SK-N-SH (cell line): ENCODE measurements around the gene TMPRSS2. TPM values are rescaled to one million over a fixed set of nuclear protein-coding genes. Genes with fewer than 3 reads are reported as not detected.

ENCODE experiments used
- CTCF ChIA-PET: fragments of 300-600, 350-600 bp; formaldehyde crosslinking; extraction: SDS; loops from one replicate; lab custom pipeline; 2021; lab: Yijun Ruan, JAX
- POLR2A ChIA-PET: fragments of 350-600 bp; sonication (Branson Sonifier 250); formaldehyde crosslinking; extraction: SDS; loops from one replicate; lab custom pipeline; 2020; ENCODE audit warnings: antibody characterized with exemption, inconsistent platforms; lab: Yijun Ruan, JAX
- DNase-seq: peaks from one replicate; pipeline ENCODE4 v3.0.0; 2012
- H2AFZ ChIP-seq: fragments of 200-600 bp; sonication (generic); 2 replicates; pipeline ENCODE4 v1.8.1; 2016; ENCODE audit warnings: antibody characterized with exemption, mild to moderate bottlenecking, low read depth
- H3F3A ChIP-seq: fragments of 200-600 bp; sonication (generic); replicated peaks from 2 replicates; pipeline ENCODE3; 2016; ENCODE audit warnings: antibody characterized with exemption, mild to moderate bottlenecking; ENCODE audit not compliant: insufficient read depth
- H3K27ac ChIP-seq, 2 experiments: fragments of 200-500 bp in 1 of 2; fragments of 200-600 bp in 1 of 2; sonication (Bioruptor generic) in 1 of 2; sonication (generic), shearing (Covaris generic) in 1 of 2; 2 replicates each; pipeline versions ENCODE4 v1.5.1 to v1.6.1; 2014 to 2016; ENCODE audit warnings: low read depth in 2 of 2, inconsistent platforms in 1 of 2, low read length in 1 of 2, mild to moderate bottlenecking in 1 of 2, mixed read lengths in 1 of 2
- H3K27me3 ChIP-seq: fragments of 200-600 bp; sonication (generic), shearing (Covaris generic); 2 replicates; pipeline ENCODE4 v1.6.1; 2016; ENCODE audit warnings: mixed run types; ENCODE audit not compliant: insufficient read depth
- H3K36me3 ChIP-seq, 2 experiments: fragments of 200-500 bp in 1 of 2; fragments of 200-600 bp in 1 of 2; sonication (Bioruptor generic) in 1 of 2; sonication (generic) in 1 of 2; replicated peaks in 1 of 2; 2 replicates each; pipeline versions ENCODE3 to v1.5.1; 2014 to 2016; ENCODE audit warnings: low read length in 1 of 2, mild to moderate bottlenecking in 1 of 2; ENCODE audit not compliant: insufficient read depth in 2 of 2, control insufficient read depth in 1 of 2
- H3K4me1 ChIP-seq, 2 experiments: fragments of 200-500 bp in 1 of 2; fragments of 200-600 bp in 1 of 2; sonication (Bioruptor generic) in 1 of 2; sonication (generic), shearing (Covaris generic) in 1 of 2; 2 replicates each; pipeline versions ENCODE4 v1.5.1 to v1.6.1; 2014 to 2016; ENCODE audit warnings: low read depth in 1 of 2, low read length in 1 of 2, mixed run types in 1 of 2; ENCODE audit not compliant: insufficient read depth in 2 of 2, control insufficient read depth in 1 of 2
- H3K4me2 ChIP-seq: fragments of 200-600 bp; sonication (generic), shearing (Covaris generic); 2 replicates; pipeline ENCODE4 v1.6.1; 2017; ENCODE audit warnings: mixed run types
- H3K4me3 ChIP-seq, 2 experiments: fragments of 200-500 bp in 1 of 2; fragments of 200-600 bp in 1 of 2; sonication (Bioruptor generic) in 1 of 2; sonication (generic), shearing (Covaris generic) in 1 of 2; 2 replicates each; pipeline versions ENCODE4 v1.5.1 to v1.8.1; 2014 to 2016; ENCODE audit warnings: low read depth in 2 of 2, inconsistent platforms in 1 of 2, low read length in 1 of 2, mild to moderate bottlenecking in 1 of 2, mixed read lengths in 1 of 2, moderate library complexity in 1 of 2
- H3K79me2 ChIP-seq: fragments of 200-600 bp; sonication (generic); 2 replicates; pipeline ENCODE4 v1.8.1; 2017; ENCODE audit warnings: mild to moderate bottlenecking; ENCODE audit not compliant: insufficient read depth
- H3K9ac ChIP-seq: fragments of 200-600 bp; sonication (generic); 2 replicates; pipeline ENCODE4 v1.6.1; 2017; ENCODE audit warnings: mixed run types
- H3K9me2 ChIP-seq: fragments of 200-600 bp; sonication (generic); 2 replicates; pipeline ENCODE4 v1.6.1; 2017; ENCODE audit warnings: mixed run types
- H3K9me3 ChIP-seq: fragments of 200-600 bp; sonication (generic); 2 replicates; pipeline ENCODE4 v1.6.1; 2017; ENCODE audit warnings: mixed run types, mild to moderate bottlenecking, moderate library complexity
- H4K20me1 ChIP-seq: fragments of 200-600 bp; sonication (generic); 2 replicates; pipeline ENCODE4 v1.6.1; 2017; ENCODE audit warnings: mild to moderate bottlenecking, mixed run types; ENCODE audit not compliant: insufficient read depth
- CHD2 ChIP-seq: fragments of 150-350 bp; IDR thresholded peaks from 2 replicates; pipeline ENCODE4 v1.6.1; 2018; ENCODE audit warnings: low read length; ENCODE audit not compliant: partially characterized antibody
- CTCF ChIP-seq: fragments of 200-600 bp; sonication (generic); IDR thresholded peaks from 2 replicates; pipeline ENCODE4 v1.6.1; 2017; ENCODE audit warnings: antibody characterized with exemption, mild to moderate bottlenecking, moderate library complexity
- EP300 ChIP-seq, 2 experiments: IDR thresholded peaks; 2 replicates each; pipeline versions ENCODE4 v1.4.0 to v1.6.1; 2012; ENCODE audit warnings: borderline replicate concordance in 1 of 2, low read depth in 1 of 2, low read length in 1 of 2
- EZH2phosphoT487 ChIP-seq: fragments of 200-600 bp; sonication (generic); IDR thresholded peaks from 2 replicates; pipeline ENCODE4 v1.6.1; 2017; ENCODE audit warnings: low read depth, mixed run types, mild to moderate bottlenecking, antibody characterized with exemption, moderate library complexity, borderline replicate concordance
- FOSL2 ChIP-seq: IDR thresholded peaks from 2 replicates; pipeline ENCODE4 v1.4.0; 2012; ENCODE audit warnings: low read depth, mild to moderate bottlenecking, moderate library complexity, borderline replicate concordance
- FOXM1 ChIP-seq: IDR thresholded peaks from 2 replicates; pipeline ENCODE4 v1.4.0; 2012; ENCODE audit warnings: low read depth, mild to moderate bottlenecking
- GATA2 ChIP-seq: sonication (generic); formaldehyde crosslinking; IDR thresholded peaks from 2 replicates; pipeline ENCODE4 v1.5.0; 2020; ENCODE audit warnings: mild to moderate bottlenecking, missing genetic modification reagents
- IRF3 ChIP-seq: fragments of 150-350 bp; IDR thresholded peaks from 2 replicates; pipeline ENCODE4 v1.6.1; 2016; ENCODE audit warnings: mild to moderate bottlenecking, low read depth, low read length
- JUND ChIP-seq: IDR thresholded peaks from 2 replicates; pipeline ENCODE4 v1.4.0; 2012
- MEF2A ChIP-seq: IDR thresholded peaks from 2 replicates; pipeline ENCODE4 v1.4.0; 2012; ENCODE audit warnings: low read depth, borderline replicate concordance
- MXI1 ChIP-seq: IDR thresholded peaks from 2 replicates; pipeline ENCODE4 v1.6.1; 2012; ENCODE audit warnings: mild to moderate bottlenecking, low read depth, low read length, improper control_type of control experiment
- NFIC ChIP-seq: IDR thresholded peaks from 2 replicates; pipeline ENCODE4 v1.4.0; 2012; ENCODE audit warnings: borderline replicate concordance
- PBX3 ChIP-seq: IDR thresholded peaks from 2 replicates; pipeline ENCODE4; 2012
- POLR2AphosphoS5 ChIP-seq: IDR thresholded peaks from 2 replicates; pipeline ENCODE4 v1.6.1; 2012; ENCODE audit warnings: low read depth, low read length
- RAD21 ChIP-seq: IDR thresholded peaks from 2 replicates; pipeline ENCODE4 v1.6.1; 2012; ENCODE audit warnings: mild to moderate bottlenecking, low read length
- RFX5 ChIP-seq: IDR thresholded peaks from 2 replicates; pipeline ENCODE4 v1.6.1; 2012; ENCODE audit warnings: mild to moderate bottlenecking, improper control_type of control experiment, low read length
- TAF1 ChIP-seq: IDR thresholded peaks from 2 replicates; pipeline ENCODE4 v1.6.1; 2012; ENCODE audit warnings: low read depth, mild to moderate bottlenecking, low read length, moderate library complexity, borderline replicate concordance
- TCF12 ChIP-seq: IDR thresholded peaks from 2 replicates; pipeline ENCODE4 v1.4.0; 2012
- TEAD4 ChIP-seq: IDR thresholded peaks from 2 replicates; pipeline ENCODE4 v1.4.0; 2012; ENCODE audit warnings: mild to moderate bottlenecking, borderline replicate concordance; ENCODE audit not compliant: insufficient read depth
- USF1 ChIP-seq: IDR thresholded peaks from 2 replicates; pipeline ENCODE4 v1.4.0; 2012; ENCODE audit warnings: low read depth, borderline replicate concordance
- USF2 ChIP-seq: fragments of 150-350 bp; IDR thresholded peaks from 2 replicates; pipeline ENCODE4 v1.6.1; 2017; ENCODE audit warnings: antibody characterized with exemption, low read length, low read depth, borderline replicate concordance
- YY1 ChIP-seq: IDR thresholded peaks from 2 replicates; pipeline ENCODE4 v1.4.0; 2012; ENCODE audit warnings: low read depth, mild to moderate bottlenecking
- ZBTB33 ChIP-seq: IDR thresholded peaks from 2 replicates; pipeline ENCODE4 v1.4.0; 2012; ENCODE audit warnings: low read depth, borderline replicate concordance
- WGBS: methylation state at CpG from one replicate; pipeline ENCODE4 v1.1.6; 2017; ENCODE audit warnings: low lambda C conversion rate; 5-methylcytosine and 5-hydroxymethylcytosine counted together
- polyA plus RNA-seq, 3 experiments: library from polyadenylated mRNA; depleted of rRNA; stranded (reverse); fragments of >200 nt; gene quantifications; 2 replicates each; pipeline ENCODE4 v1.2.3, GENCODE V29; 2012

TMPRSS2 gene
- polyA plus RNA-seq, 1 of the 3 experiments (the other 2 are of a cell fraction) = not detected

GRCh38 chr21:41447356-41447755, 60.6 kb downstream of the TMPRSS2 start (continued):
- TF ChIP-seq USF2 (no peak), TAF1 (no peak), JUND (no peak)
- TF ChIP-seq, all 33 proteins: peak for 0

- Histone ChIP-seq H3K4me1 (no peaks in the 10 kb centered on the region), H3K27ac (no peak overlapping the region), H3K36me3 (no peaks in the 10 kb centered on the region), H3K9me3 (no peaks in the 10 kb centered on the region), H3F3A (no peaks in the 10 kb centered on the region), H3K79me2 (no peaks in the 10 kb centered on the region), H3K9ac (no peak overlapping the region), H4K20me1 (no peaks in the 10 kb centered on the region), H3K4me2 (no peak overlapping the region), H3K9me2 (no peaks in the 10 kb centered on the region), H3K4me3 (no peak overlapping the region), H2AFZ (no peak overlapping the region), H3K27me3 (no peaks in the 10 kb centered on the region)
- no peak for TF ChIP-seq GATA2 (CRISPR knock-in tag)
- TF ChIP-seq ZBTB33 = no peak
- TF ChIP-seq RFX5 = no peak
- TF ChIP-seq FOXM1 = no peak
- TF ChIP-seq IRF3 = no peak
- TF ChIP-seq EP300 (IDR thresholded peaks at IDR 0.05; ENCODE audit: borderline replicate concordance in 1 of 2, low read depth in 1 of 2, low read length in 1 of 2) = no peak
- TF ChIP-seq CHD2 = no peak
- no peak for TF ChIP-seq TEAD4
- no peak for TF ChIP-seq USF1
- no peak for TF ChIP-seq MXI1
- no peak for TF ChIP-seq POLR2AphosphoS5
- TF ChIP-seq TCF12 = no peak
- TF ChIP-seq CTCF = no peak
- no peak for TF ChIP-seq RAD21
- TF ChIP-seq EZH2phosphoT487 = no peak
- TF ChIP-seq NFIC = no peak
- TF ChIP-seq PBX3 = no peak
- TF ChIP-seq MEF2A = no peak
- TF ChIP-seq FOSL2 = no peak
- TF ChIP-seq YY1 = no peak
- CTCF ChIA-PET = no interaction called here
- 55% methylated on average over 4 of the region's 4 CpGs for WGBS
- POLR2A ChIA-PET = no interaction called here
- DNase-seq = no peak
Measured at GRCh38 chr21:41446586-41446985, 61.4 kb downstream of the TMPRSS2 start.
